Measurements from ENCODE around the gene NOC2L.

Gene NOC2L

GRCh38 chr1:970242-970972 lies 11.4 kb upstream of the NOC2L start:
- H3K79me2 ChIP-seq (ENCODE audit: low read length): no peaks in the 10 kb centered on the region
- H3K27ac ChIP-seq (ENCODE audit: low read length): no peak overlapping the region
- H3K27me3 ChIP-seq (replicated peaks; ENCODE audit: insufficient read depth, low read length): peaks cover 13% of the 10 kb centered on the region; the same call in 1 of the 2 replicates
- no peaks in the 10 kb centered on the region for H3K9me3 ChIP-seq (replicated peaks; ENCODE audit: insufficient read depth, low read length)
- no peaks in the 10 kb centered on the region for H3K9me2 ChIP-seq (replicated peaks; ENCODE audit: insufficient read depth, low read length)
- H2AFZ ChIP-seq (ENCODE audit: low read length): no peak overlapping the region
- peaks cover 9% of the 10 kb centered on the region for H3K4me1 ChIP-seq (ENCODE audit: low read length)
- H3K4me2 ChIP-seq (ENCODE audit: low read depth, low read length): no peak overlapping the region
- TF ChIP-seq EZH2 (optimal IDR thresholded peaks at IDR 0.05; ENCODE audit: low read depth, low read length): no peak
- no peak for TF ChIP-seq EZH2phosphoT487 (IDR thresholded peaks at IDR 0.05; ENCODE audit: low read length)
- TF ChIP-seq CTCF (IDR thresholded peaks at IDR 0.05; ENCODE audit: low read length): no peak
- DNase-seq: no peak
- no peaks in the 10 kb centered on the region for H4K20me1 ChIP-seq (ENCODE audit: insufficient read depth, low read length)
- peaks cover 4% of the 10 kb centered on the region; the same call in 1 of the 2 replicates for H3F3A ChIP-seq (ENCODE audit: insufficient read depth, low read length)
- no peak overlapping the region for H3K9ac ChIP-seq (ENCODE audit: low read length)
- H3K36me3 ChIP-seq (replicated peaks; ENCODE audit: insufficient read depth, low read length): no peaks in the 10 kb centered on the region
- no peak overlapping the region for H3K4me3 ChIP-seq (ENCODE audit: low read length)

GRCh38 chr1:969260-969855 lies 10.3 kb upstream of the NOC2L start:
- Histone ChIP-seq H3K9me3 (replicated peaks; ENCODE audit: insufficient read depth, low read length) (no peaks in the 10 kb centered on the region), H3K79me2 (ENCODE audit: low read length) (no peaks in the 10 kb centered on the region)
- TF ChIP-seq CTCF (IDR thresholded peaks at IDR 0.05; ENCODE audit: low read length) (no peak), EZH2phosphoT487 (IDR thresholded peaks at IDR 0.05; ENCODE audit: low read length) (no peak), EZH2 (optimal IDR thresholded peaks at IDR 0.05; ENCODE audit: low read depth, low read length) (no peak)

GRCh38 chr1:967466-968343 lies 8.6 kb upstream of the NOC2L start:
- no peaks in the 10 kb centered on the region for H3K36me3 ChIP-seq (replicated peaks; ENCODE audit: insufficient read depth, low read length)
- H3K9me2 ChIP-seq (replicated peaks; ENCODE audit: insufficient read depth, low read length): no peaks in the 10 kb centered on the region
- no peaks in the 10 kb centered on the region for H3K27me3 ChIP-seq (replicated peaks; ENCODE audit: insufficient read depth, low read length)
- H3K4me1 ChIP-seq (ENCODE audit: low read length): peaks cover 9% of the 10 kb centered on the region
- no peak overlapping the region for H2AFZ ChIP-seq (ENCODE audit: low read length)
- no peaks in the 10 kb centered on the region for H3K9me3 ChIP-seq (replicated peaks; ENCODE audit: insufficient read depth, low read length)
- H3K4me2 ChIP-seq (ENCODE audit: low read depth, low read length): peak overlapping the region; percentile 100; the same call in 1 of the 2 replicates
- H3K4me3 ChIP-seq (ENCODE audit: low read length): no peak overlapping the region
- no peak for TF ChIP-seq EZH2 (optimal IDR thresholded peaks at IDR 0.05; ENCODE audit: low read depth, low read length)
- TF ChIP-seq CTCF (IDR thresholded peaks at IDR 0.05; ENCODE audit: low read length): no peak
- no peak for TF ChIP-seq EZH2phosphoT487 (IDR thresholded peaks at IDR 0.05; ENCODE audit: low read length)
- no peak overlapping the region for H3K9ac ChIP-seq (ENCODE audit: low read length)
- H3K79me2 ChIP-seq (ENCODE audit: low read length): no peaks in the 10 kb centered on the region
- DNase-seq: no peak
- H3K27ac ChIP-seq (ENCODE audit: low read length): no peak overlapping the region
- peaks cover 4% of the 10 kb centered on the region; the same call in 1 of the 2 replicates for H3F3A ChIP-seq (ENCODE audit: insufficient read depth, low read length)
- H4K20me1 ChIP-seq (ENCODE audit: insufficient read depth, low read length): no peaks in the 10 kb centered on the region

More at GRCh38 chr1:969260-969855, 10.3 kb upstream of the NOC2L start:
- Histone ChIP-seq H2AFZ (ENCODE audit: low read length) (no peak overlapping the region), H3K36me3 (replicated peaks; ENCODE audit: insufficient read depth, low read length) (no peaks in the 10 kb centered on the region), H3K9ac (ENCODE audit: low read length) (no peak overlapping the region), H3K4me1 (ENCODE audit: low read length) (peaks cover 9% of the 10 kb centered on the region), H3K4me3 (ENCODE audit: low read length) (no peak overlapping the region), H4K20me1 (ENCODE audit: insufficient read depth, low read length) (no peaks in the 10 kb centered on the region), H3K4me2 (ENCODE audit: low read depth, low read length) (no peak overlapping the region), H3K27ac (ENCODE audit: low read length) (no peak overlapping the region), H3F3A (ENCODE audit: insufficient read depth, low read length) (peaks cover 4% of the 10 kb centered on the region; the same call in 1 of the 2 replicates), H3K9me2 (replicated peaks; ENCODE audit: insufficient read depth, low read length) (no peaks in the 10 kb centered on the region), H3K27me3 (replicated peaks; ENCODE audit: insufficient read depth, low read length) (peaks cover 9% of the 10 kb centered on the region; the same call in 1 of the 2 replicates)
- no peak for DNase-seq
